ENCODE data around the gene SH2D1B. TPM values are rescaled to one million over a fixed set of nuclear protein-coding genes. Genes with fewer than 3 reads are reported as not detected.

SH2D1B gene
- total RNA-seq, 1 donor from 2014 or later = 0.10 TPM

Other genes with a start within 250 kb of the SH2D1B start
- not detected in 2 replicates for gene SPATA46, start 35.3 kb downstream of the SH2D1B start, total RNA-seq
- gene C1orf226, start 30.4 kb downstream of the SH2D1B start, total RNA-seq = not detected in 2 replicates
- 59.6 and 61.6 TPM in 2 replicates for gene UHMK1, start 85.7 kb upstream of the SH2D1B start, total RNA-seq
- 42.6 and 43.2 TPM in 2 replicates for gene UAP1, start 149.6 kb upstream of the SH2D1B start, total RNA-seq
- 0.44 and 0.66 TPM in 2 replicates for gene DDR2, start 220.3 kb upstream of the SH2D1B start, total RNA-seq

Measured in activated T-helper 1 cell treated with anti-CD3 and anti-CD28 coated beads, Interleukin-12 subunit alpha, Interleukin-12 subunit beta, Interleukin-2, Interleukin-4 antibody, amounts not matched to agents 30 ng/mL and 10 ng/mL and 1 ng/mL, durations not matched to agents 14 hours and 24 hours and 36 hours (primary cell).